Stimulated activated CD4-positive, alpha-beta T cell treated with anti-CD3 and anti-CD28 coated beads, TNF-alpha, amount 100 ng/mL, for 1 hour (primary cell): Measurements from ENCODE around the gene ATP5F1E.
"Not testable (repeated sequence)": the region's sequence is repeated elsewhere in the genome, so short reads cannot be mapped to it uniquely, and the experiment has no call there.

ENCODE experiments used
- DNase-seq, 3 donors: peaks; one replicate each; pipeline ENCODE4 v3.0.0-alpha.2; 2020; ENCODE audit warnings: low read depth in 3 of 3, low spot score in 1 of 3

The ATP5F1E gene

DNA sequence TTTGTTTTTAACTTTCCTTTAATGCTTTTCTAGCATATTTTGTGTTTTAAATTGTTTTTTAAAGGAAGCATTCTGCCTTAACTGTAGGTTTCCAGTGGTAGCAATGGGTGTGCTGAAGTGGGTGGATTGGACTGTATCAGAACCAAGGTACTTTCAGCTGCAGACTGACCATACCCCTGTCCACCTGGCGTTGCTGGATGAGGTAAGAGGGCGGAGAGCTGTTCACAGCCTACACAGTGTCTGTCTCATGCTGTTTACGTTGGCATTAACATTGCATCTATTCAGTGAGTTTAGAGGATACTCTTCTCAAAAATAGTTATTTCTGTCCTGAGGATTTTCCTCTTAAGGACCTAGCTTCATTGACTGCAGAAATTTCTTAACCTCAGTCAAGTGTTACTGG is 39.2 kb downstream of the ATP5F1E start:
- DNase-seq, result no peak

DNA sequence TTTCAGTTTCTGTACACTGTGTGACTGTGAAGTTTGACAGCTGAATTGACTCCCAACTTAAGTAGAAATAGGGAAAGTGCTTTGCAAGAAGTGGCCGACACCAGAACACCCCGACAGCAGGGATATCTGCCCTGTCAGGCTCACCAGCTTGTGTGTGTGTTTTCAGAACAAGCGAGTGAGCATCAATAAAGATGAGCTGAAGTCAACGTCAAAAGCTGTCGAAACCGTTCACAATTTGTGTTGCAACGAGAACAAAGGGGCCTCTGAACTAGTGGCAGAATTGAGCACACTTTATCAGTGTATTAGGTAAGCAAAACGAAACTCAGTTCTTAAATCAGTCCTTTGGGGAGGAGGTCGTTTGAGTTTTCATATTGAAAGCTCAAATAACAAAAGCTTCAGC is 40.4 kb downstream of the ATP5F1E start:
- DNase-seq, result no peak

DNA sequence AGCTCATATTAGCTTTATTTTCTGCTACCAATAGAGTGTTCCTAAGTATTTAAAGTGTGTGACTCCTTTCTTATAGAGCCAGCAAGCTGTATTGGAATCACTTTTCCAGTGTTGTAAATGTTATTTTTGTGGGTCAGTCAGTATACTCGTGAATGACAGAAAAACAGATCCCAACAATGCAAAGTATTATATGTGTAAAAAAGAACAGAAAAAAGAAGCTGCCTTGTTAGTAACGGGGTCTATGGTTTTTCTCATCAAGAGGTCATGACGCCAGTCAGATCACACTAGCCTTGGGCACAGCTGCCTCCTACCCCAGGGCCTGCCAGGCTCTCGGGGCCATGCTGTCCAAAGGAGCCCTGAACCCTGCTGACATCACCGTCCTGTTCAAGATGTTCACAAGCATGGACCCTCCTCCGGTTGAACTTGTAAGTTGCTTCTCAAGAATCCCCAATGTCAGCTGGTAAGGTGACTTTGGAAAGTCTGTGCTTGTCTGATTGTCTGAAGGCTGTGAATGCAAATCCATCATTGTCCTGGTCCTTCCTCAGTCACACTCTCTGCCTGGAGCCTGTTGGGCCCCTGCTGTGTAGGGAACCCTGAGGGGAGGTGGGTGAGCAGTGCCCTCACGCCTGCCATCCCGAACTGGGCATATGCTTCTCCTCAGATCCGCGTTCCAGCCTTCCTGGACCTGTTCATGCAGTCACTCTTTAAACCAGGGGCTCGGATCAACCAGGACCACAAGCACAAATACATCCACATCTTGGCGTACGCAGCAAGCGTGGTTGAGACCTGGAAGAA is 41.3 kb downstream of the ATP5F1E start:
- DNase-seq, result no peak

DNA sequence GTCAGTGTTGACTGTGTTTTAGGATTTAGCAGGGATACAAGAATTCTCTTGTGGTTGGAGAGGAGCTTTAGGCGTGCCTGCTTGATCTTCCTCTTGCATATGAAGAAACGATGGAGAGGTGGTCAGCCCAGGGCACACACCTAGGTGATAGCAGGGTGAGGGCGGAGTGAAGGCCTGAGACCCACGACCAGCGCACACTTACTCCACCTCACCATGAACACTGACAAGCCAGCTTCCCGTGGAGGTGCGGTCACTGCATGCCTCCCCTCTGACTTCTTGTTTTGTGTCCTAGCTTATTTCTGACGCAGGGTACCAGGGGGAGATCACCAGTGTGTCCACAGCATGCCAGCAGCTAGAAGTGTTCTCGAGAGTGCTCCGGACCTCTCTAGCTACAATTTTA is 42.9 kb downstream of the ATP5F1E start:
- DNase-seq, result no peak

DNA sequence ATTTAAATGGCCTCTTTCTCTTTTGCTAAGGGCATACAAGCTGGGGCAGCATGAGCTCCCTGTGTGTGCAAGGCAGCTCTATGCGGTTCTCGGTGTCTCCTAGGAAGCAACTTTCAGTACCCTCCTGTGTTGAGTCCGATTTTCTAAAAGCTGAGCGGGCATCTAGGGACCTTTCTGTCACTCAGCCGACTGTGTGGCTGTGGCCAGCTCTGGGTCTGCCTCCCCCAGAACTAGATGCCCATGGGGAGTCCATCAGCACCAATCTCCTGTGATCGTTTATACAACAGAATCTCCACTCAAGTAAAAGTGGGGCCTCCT is 43.6 kb downstream of the ATP5F1E start:
- DNase-seq, result no peak

DNA sequence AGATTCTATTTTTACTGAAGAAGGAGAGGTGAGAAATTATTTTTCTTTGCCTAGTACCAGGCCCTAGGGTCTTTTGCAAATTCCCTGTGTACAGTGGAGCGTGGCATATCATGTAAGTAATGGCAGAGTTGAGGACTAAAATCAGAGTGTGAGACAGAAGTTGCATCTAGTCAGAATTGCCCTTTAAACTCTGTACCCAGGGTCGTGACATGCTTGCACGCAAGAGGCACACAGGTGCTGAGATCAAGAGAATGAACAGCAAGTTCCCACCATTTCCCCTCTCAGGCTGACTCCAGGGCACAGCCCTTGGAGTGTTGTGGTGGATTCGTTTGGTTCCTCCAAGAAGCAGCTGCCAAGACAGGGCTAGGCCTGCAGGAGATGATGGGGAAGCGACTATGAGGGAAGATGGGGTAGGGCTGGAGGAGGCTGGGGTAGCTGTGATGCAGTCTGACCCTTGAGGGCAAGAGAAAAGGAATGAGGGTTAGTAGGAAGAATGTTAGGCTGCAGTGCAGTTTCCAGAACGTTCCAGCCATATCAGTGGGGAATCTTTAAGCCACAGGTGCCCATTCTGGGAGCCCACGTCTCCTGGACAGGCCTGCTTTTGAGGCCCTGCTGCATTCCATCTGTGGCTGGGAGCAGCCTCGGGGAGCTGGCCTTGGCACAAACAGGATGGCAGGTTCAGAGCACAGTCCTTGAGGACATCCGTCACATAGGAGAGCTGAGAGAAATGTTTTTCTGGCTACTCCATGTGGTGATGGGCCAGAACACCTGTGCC is 44.2 kb downstream of the ATP5F1E start:
- no peak for DNase-seq

DNA sequence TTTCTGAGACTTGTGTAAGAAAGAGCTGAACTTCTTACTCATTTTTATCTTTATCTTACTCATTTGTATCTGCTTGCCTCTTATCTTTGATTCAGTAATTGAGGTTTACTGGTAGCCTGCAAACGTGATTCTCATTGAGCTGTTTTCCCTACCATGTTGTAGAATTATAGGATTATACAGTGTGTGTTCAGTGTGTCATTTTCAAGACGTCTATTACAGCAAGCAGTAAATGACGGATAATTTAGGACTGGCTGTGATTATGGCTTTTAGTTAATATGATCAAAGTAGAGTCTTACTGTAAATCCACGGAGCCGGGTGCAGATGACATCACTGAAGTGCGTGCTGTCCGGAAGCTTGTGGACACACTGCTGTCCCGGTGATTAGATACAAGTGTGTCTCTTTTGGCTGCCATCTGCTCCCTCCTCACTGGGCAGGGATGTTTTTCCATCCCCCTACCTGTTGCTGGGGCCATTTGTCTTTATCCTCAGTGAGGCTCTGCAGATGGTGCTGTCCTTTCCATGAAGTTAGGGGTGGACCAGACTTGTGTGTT is 45.1 kb downstream of the ATP5F1E start:
- DNase-seq, result no peak

DNA sequence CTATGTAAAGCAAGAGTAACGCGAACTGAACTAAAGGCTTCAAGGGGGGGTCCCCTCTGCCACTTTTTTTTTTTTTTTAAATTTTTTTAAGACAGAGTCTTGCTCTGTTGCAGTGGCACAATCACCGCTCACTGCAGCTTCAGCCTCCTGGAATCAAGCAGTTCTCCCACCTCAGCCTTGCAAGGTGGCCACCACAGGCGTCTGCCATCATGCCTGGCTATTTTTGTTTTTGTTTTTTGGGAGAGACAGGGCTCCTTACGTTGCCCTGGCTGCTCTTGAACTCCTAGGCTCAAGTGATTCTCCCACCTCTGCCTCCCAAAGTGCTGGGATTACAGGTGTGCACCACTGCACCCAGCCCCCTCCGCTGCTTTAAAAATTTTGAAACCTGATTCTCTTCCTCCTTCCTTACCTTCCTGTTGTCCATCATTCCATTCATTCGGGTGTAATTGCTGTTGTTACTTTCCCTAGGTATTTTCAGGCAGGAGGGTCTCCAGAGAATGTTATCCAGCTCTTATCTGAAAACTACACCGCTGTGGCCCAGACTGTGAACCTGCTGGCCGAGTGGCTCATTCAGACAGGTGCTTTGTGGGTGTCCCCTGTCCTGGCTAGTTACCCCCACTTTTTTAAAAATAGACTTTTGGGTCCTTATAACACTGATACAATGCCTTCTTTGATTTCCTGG is 45.7 kb downstream of the ATP5F1E start:
- no peak for DNase-seq

DNA sequence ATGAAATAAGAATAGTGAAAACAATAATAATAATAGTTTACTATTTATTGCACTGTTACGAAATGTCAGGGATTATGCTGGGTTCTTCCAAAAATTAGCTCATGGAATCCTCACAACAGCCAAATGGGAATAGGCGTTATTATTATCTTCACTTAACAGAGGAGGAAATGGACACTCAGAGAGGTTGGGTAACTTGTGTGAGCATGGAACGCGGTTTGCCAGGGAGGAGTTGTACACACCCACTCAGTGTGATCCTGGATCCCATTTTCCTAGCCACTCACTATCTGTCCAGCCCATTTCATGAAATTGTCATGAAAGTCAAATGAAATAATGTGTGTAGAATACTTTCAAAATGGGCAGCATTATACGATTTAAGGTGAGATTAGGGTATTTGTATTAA is 46.5 kb downstream of the ATP5F1E start:
- no peak for DNase-seq

DNA sequence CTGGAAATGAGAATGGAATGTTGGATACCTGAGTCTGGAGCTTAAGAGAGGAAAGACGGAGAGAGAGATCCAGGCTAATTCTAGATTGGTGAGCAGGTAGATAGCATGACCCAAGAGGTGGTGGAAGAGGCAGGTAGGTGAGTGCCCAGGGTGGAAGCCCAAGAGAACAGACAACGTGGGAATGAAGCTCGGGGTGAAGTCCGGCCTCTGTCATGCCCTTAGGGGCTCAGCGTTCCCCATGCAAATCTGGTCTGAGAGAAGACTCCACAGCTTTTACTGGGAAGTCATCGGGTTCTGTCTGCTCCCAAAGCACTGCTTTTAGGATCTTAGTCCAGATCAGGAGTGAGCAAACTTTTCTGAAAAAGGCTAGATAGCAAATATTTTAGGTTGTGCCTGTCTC is 47.4 kb downstream of the ATP5F1E start:
- DNase-seq, result no peak

DNA sequence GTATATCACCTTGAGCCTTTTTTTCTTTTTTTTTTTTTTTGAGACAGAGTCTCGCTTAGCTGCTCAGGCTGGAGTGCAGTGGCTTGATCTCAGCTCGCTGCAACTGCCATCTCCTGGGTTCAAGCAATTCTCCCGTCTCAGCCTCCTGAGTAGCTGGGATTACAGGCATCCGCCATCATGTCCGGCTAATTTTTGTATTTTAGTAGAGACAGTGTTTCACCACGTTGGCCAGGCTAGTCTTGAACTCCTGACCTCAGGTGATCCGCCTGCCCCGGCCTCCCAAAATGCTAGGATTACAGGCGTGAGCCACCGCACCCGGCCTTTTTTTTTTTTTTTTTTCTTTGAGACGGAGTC is 49.0 kb downstream of the ATP5F1E start:
- not testable (repeated sequence) for DNase-seq

DNA sequence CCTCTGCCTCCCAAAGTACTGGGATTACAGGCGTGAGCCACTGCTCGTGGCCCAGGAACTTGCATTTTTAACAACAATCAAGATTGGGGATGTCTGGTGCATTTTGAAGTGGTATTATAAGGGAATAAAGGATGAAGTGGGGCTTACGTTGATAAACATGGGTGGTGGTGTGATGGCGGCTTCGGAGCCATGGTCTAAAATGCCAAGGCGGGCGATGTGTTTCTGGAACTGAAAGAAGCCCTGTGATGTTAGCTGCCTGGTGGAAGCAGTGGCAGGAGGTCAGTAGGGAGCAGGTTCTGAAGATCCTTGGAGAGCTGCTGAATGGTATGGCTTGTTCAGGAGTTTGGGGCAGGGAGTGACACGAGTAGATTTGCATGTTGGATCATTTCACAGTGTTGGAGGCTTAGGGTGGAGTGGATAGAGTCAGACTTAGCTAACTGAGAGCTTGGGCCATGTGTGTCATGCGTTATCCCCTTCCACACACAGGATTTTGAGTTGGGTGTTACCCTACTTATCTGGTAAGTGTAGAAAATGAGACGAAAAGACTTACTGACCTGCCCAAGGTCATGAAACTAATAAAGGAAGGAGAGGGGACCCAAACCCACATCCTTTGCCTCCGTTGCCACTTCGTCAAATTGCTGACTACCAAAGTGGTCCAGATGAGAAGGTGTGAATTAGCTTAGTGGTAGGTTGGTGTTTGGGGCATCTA is 49.6 kb downstream of the ATP5F1E start:
- no peak for DNase-seq

DNA sequence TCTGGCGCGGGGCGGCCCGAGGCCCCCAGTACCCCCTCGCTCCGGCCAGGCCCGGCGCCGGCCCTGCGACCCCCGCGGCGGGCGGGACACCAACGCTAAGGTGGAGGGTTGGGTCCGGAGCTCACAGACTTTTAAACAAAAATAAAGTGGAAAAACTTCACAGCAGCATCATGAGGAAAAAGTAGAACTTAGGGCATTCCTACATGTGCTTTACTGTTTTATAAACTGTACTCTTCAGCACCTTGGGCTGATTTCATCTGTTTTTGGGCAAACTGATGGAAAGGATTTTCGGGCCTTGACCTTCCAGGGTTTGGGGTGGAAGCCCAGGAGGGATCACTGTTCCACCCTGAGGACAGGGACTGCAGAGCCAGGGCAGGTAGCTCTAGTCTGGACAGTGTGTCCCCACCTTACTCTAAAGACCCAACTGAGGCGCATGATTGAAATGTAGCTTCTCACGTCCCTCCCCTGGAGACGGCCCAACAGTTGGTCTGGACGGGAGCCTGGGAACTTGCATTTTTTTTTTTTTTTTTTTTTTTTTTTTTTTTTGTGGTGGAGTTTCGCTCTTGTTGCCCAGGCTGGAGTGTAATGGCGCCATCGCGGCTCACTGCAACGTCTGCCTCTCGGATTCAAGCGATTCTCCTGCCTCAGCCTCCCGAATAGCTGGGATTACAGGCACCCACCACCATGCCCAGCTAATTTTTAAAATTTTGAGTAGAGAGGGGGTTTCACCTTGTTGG is 50.3 kb downstream of the ATP5F1E start:
- DNase-seq, result no peak

DNA sequence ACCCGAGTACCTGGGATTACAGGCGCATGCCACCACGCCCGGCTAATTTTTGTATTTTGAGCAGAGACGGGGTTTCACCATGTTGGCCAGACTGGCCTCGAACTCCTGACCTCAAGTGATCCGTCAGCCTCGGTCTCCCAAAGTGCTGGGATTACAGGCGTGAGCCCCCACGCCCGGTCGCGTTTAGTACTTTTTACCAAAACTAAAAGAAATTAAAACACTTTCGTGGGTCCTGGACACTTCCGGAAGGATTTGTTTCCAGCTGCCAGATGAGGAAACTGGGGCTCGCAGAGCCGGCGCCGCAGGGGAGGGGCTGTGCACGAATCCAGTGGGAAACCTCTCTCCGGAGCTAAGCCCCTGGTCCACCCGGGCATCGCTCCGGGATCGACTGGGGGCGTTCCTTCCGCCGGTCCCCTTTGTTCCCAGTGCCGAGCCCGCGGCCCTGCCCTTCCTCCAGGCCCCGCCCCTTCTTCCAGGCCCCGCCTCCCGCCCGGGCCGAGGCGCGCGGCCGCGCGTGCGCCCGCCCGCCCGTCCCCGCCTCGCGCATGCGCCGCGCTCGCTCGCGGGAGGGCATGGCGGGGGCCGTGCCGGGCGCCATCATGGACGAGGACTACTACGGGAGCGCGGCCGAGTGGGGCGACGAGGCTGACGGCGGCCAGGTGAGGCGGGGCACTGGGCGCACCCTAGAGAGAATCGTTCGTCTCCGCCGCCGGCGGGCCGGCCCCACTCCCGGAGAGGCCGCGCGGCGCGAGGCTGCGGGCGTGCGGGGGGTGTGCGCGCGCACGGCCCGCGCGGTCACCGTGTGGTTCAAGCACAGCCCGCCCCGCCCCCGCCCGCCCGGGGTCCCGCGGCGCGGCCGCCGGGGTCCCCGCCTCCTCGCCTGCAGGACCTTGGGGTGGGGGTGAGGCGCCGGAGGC is 51.2 kb downstream of the ATP5F1E start, which contains the start of gene NELFCD:
NELFCD (plus strand) TSS at position 546 of the 917 bp plus-strand sequence; CDS start at position 600, 54 bp downstream.
- peak; percentile 70 to 94 (median 83) for DNase-seq

DNA sequence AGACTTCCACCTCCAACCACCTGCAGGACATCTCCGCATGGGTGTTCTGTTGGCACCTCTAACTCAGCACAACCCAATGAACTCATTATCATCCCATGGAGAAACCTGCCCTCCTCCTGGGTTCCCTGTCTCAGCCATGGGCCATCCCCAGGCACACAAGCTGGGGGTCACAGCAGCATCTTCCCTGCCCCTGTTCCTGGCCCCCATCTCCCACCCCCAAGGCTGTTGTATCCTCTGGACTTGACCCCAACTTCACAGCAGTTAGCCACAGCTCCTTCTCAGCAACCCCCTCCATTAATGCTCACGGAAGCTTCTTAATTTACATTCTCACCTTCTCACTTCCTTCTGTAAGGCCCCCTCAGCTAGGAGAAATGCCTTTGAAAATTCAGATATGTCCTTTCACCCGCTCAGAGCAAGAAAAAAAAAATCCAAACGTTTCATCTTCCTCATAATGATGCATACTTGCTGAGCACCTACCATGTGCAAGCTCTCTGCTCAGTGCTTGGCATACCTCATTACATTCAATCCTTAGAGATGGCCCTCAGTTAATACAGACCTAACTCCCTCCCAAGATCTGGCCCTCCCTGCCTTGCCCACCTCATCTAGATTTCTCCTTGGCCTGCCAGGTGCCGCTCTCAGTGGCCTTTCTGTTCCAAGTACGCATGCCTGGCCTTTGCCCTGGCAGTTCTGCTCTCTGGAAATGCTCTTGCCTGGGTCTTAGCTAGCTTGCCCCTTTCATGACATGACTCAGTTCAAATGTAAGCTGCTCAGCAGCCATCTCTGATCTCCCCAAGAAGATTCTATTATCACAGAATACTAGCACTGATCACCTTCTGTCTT is 53.6 kb downstream of the ATP5F1E start:
- no peak for DNase-seq

DNA sequence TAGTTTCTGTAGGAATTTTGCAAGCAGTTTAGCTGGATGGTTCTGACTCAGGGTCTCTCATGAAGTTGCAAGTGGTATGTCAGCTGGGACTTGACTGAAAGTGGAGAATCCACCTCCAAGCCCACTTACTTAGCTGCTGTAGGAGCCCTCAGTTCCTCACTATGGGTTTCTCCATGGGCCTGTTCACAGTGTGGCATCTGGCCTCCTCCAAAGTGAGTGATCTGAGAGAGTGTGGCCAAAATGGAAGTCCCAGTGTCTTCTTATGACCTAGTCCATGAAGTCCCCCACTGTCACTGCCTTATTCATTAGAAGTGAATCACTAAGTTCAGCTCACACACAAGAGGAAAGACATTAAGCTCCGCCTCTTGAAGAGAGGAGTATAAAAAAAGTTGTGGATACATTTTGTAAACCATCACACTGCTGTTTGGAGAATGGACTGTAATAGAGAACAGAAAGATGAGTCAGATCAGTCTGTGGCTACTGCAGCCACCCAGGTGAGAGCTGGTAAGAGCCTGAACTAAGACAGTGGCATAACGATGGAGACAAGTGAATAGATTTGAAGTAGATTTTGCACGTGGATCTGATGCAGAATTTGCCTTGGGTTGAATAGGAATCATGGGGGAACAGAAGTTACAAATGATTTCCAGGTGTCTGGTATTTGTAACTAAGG is 55.9 kb downstream of the ATP5F1E start:
- DNase-seq, result no peak
